AG04449 (cell line): ENCODE measurements around the gene UPK3B.
"Not testable (repeated sequence)": the region's sequence is repeated elsewhere in the genome, so short reads cannot be mapped to it uniquely, and the experiment has no call there.

Source experiments
- CTCF ChIA-PET: fragments of 350-600 bp; formaldehyde crosslinking; extraction: SDS; loops from one replicate; lab custom pipeline; 2021; ENCODE audit warnings: antibody characterized with exemption; lab: Yijun Ruan, JAX
- POLR2A ChIA-PET: fragments of 400-600, 350-600 bp; formaldehyde crosslinking; extraction: SDS; loops from one replicate; lab custom pipeline; 2020; ENCODE audit warnings: antibody characterized with exemption, inconsistent platforms; lab: Yijun Ruan, JAX
- DNase-seq: peaks from one replicate; pipeline ENCODE4 v3.0.0-alpha.2; 2010; ENCODE audit warnings: low read depth, low spot score
- H3K4me3 ChIP-seq: 2 replicates; pipeline ENCODE4 v1.5.1; 2011; ENCODE audit warnings: low read depth, mild to moderate bottlenecking, control low read depth, low read length
- CTCF ChIP-seq: IDR thresholded peaks from one replicate; pipeline ENCODE4 v1.5.1; 2011; ENCODE audit warnings: mild to moderate bottlenecking, moderate library complexity, low read length, control low read depth, inconsistent platforms; ENCODE audit not compliant: insufficient read depth; ENCODE audit errors: missing control alignments

Gene UPK3B

DNA sequence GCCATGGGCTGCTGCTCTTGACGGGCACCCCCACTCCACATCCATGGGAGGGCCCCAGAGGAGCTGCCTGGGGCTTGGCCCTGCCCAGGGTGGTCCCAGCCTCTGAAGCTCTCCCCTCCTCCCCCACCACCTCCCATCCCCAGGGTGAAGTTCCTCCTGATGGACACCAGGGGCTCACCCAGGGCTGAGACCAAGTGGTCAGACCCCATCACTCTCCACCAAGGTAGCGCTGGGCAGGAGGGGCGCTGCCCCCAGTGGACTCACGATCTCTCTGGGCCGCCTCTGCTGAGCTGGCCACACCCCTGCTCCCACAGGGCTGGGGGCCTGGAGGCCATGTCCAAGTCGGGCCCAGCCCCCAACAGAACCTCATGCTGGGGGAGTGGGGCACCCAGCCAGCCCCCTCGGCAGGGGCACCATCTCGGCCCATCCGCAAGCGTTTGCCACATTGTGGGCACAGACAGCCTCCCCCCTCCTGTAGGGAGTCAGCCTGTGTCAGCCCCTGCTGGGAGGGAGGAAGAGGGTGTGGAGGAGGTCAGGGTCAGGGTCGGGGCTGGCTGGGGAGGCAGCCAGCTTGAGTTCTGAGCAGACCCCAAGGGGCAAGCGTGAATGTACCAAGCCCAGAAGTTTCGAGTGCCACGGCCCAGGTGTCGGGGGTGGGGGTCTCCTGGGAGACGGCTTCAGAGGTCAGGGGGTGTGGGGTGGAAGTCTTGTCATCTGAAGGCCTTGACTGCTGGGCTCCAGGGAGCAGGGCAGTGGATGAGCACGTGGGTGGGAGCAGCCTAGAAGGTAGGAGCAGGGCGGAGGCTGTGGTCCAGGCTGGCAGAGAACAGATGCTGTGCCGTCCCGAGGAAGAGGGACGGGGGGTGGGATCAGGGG, 2.8 kb downstream of the UPK3B start:
- no peak for DNase-seq
- ChIA-PET CTCF (no interaction called here), POLR2A (no interaction called here)
- H3K4me3 ChIP-seq = no peak overlapping the region
- TF ChIP-seq CTCF = peak; percentile 39

DNA sequence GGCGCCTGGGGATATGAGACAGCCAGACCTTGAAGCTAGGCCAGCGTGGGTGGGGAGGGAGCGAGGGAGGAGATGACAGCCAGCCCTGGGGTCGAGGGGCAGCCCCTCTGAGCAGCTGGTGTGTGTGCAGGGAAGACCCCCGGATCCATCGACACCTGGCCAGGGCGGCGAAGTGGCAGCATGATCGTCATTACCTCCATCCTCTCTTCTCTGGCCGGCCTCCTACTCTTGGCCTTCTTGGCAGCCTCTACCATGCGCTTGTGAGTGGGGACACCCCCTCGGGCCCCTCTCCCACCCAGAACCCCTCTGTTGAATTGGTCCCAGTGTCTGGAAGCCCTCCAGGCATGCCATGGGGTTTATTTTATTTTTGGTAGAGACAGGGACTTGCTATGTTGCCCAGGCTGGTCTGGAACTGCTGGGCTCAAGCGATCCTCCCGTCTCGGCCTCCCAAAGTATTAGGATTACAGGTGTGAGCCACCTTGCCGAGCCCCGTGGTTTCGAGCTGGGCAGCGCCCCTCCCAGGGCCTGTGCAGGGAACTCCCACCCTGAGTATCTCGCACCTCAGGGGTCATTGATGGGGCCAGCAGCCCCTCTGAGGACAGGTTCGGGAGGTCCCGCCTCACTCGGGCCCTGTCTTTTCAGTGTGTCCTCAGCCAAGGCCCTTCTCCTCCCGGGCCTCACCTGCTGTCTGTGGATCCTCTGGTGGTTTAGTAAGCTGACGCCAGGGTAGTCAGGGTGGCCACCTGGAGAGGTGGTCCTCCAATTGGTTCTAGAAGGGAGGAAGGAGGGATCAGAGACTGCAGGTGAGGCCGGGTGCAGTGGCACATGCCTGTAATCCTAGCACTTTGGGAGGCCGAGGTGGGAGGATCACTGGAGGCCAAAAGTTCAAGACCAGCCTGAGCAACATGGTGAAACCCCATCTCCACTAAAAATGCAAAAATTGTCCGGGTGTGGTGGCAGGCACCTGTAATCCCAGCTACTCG, 3.8 kb downstream of the UPK3B start:
- DNase-seq = no peak
- POLR2A ChIA-PET = interaction anchor here (0.7 kb wide), 1 partner anchor 231 kb away, joined by 3 read pairs; no protein-coding TSS in a partner anchor
- CTCF ChIA-PET = no interaction called here
- H3K4me3 ChIP-seq = no peak overlapping the region
- no peak for TF ChIP-seq CTCF

GRCh38 chr7:76514926-76515771, 4.8 kb downstream of the UPK3B start:
- POLR2A ChIA-PET = interaction anchor here (0.7 kb wide), 1 partner anchor 233 kb away, joined by 3 read pairs; no protein-coding TSS in a partner anchor
- no peak overlapping the region for H3K4me3 ChIP-seq
- TF ChIP-seq CTCF = no peak
- CTCF ChIA-PET = no interaction called here
- no peak for DNase-seq

DNA sequence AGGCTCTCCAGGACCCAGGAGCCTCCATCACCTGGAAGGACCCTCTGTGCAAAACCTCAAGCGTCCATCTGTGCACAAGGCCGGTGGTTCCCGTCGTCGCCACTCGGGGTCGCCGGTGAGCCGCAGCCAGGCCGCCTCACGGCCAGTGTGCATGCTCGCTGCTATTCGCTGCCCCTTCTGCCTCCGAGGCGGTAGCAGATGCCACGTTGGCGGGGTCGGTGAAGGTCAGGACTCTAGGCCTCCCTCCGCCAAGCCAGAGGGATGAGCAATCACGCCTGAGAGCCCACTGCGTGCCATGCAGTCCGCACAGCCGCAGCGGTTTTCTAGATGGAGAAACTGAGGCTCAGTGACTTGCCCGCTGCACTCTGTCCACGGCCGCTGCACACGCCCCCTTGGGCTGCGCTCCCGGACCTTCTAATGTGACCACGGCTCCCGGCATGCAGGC, 5.7 kb downstream of the UPK3B start:
- no peak for TF ChIP-seq CTCF
- H3K4me3 ChIP-seq = no peak overlapping the region
- CTCF ChIA-PET = no interaction called here
- POLR2A ChIA-PET = no interaction called here
- no peak for DNase-seq

DNA sequence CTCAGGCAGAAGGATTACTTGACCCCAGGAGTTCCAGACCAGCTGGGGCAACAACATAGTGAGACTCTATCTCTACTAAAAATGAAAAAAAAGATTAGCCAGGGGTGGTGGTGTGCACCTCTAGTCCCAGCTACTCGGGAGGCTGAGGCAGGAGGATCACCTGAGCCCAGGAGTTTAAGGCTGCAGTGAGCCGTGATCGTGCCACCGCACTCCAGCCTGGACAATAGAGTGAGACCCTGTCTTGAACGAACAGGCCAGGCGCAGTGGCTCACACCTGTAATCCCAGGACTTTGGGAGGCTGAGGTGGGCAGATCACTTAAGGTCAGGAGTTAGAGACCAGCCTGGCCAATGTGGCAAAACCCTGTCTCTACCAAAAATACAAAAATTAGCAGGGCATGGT, 6.6 kb downstream of the UPK3B start:
- H3K4me3 ChIP-seq, CTCF ChIA-PET, DNase-seq, POLR2A ChIA-PET: not testable (repeated sequence)

DNA sequence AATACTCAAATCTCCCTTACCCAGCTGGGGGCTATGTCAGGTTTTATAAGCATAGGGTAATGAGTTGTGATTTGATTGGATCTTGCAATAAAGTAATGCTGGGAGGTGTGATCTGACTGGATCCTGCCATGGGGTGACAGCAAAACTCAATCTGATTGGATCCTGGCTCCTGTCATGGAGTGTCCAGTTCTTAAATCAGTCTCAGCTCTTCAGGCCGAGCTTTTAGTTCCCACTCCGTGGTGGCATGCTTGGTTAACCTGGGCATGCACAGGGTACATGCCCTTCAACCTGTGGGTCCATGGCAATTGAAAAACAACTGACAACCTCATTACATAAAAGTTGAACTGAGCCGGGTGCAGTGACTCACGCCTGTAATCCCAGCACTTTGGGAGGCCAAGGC, 15.8 kb downstream of the UPK3B start:
- H3K4me3 ChIP-seq, DNase-seq, POLR2A ChIA-PET, CTCF ChIA-PET: not testable (repeated sequence)

DNA sequence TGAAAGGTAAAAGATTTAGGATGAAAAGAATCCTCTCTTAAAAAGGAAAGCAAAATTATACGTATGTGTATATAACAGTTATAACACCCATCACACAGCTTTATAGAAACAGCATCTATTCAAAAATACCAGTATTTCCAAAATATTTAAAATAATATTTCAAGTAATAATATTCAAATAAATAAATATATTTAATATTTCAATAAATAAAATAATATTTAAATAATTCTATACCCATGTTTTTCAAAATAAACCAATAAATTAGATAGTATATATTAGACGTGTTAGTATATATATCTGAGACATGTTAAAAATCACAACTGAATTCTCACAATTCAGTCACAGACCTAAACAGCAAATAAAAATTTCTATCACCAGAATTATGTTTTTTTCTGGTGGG, 21.3 kb downstream of the UPK3B start:
- H3K4me3 ChIP-seq, POLR2A ChIA-PET, DNase-seq, CTCF ChIA-PET: not testable (repeated sequence)

GRCh38 chr7:76543197-76543596, 32.8 kb downstream of the UPK3B start, which contains the start of gene SPDYE16:
SPDYE16 (minus strand) TSS chr7:76543297; CDS start chr7:76541459, 1,838 bp downstream.
- POLR2A ChIA-PET, H3K4me3 ChIP-seq, DNase-seq, CTCF ChIA-PET: not testable (repeated sequence)

DNA sequence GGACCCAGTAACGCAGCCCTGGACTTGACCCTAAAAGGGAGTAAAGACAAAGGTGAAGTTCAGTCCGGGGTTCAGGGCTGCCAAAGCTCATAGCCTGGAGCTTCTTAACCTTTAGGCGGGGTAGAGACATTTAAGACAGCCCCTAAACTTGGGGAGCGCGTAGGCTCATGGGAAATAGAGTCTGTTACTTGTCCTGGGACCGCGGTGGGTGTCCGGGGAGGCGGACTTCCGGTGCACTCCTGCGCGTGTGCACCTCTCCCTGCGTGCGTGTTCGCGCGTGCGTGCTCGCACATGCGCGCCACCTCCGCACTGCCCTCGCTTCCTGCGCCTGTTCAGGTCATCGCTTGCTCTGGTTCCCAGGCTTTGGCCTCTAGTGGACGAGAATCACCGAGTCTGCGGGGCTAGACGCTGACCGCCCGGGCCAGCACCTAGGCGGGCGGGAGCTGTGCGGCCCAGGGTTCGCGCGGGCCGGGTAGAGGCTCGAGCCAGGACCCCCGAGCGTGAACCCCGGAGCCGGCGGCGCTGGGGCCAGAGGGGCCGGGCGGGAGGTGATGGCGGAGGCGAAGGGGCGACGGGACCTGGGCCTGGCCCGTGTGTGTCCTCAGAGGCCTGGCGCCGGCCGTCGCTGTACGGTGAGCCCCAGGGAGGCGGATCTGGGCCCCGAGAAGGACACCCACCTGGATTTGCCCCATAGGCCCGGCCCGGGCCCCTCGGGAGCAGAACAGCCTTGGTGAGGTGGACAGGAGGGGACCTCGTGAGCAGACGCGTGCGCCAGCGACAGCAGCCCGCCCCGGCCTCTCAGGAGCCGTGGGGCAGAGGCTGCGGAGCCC, 38.9 kb downstream of the UPK3B start:
- H3K4me3 ChIP-seq = peak overlapping the region; percentile 62
- CTCF ChIA-PET, DNase-seq: not testable (repeated sequence)
- POLR2A ChIA-PET = interaction anchor here (0.6 kb wide), 1 partner anchor 1192 kb away, joined by 3 read pairs; no protein-coding TSS in a partner anchor
